Activated T-cell treated with anti-CD3 and anti-CD28 coated beads for 4 hours (primary cell): ENCODE results near the gene CZIB.
A peak's percentile ranks its signal among the peaks of the same experiment; 100 is the strongest.
"Not testable (repeated sequence)": the region's sequence is repeated elsewhere in the genome, so short reads cannot be mapped to it uniquely, and the experiment has no call there.

Experiments used
- DNase-seq: peaks from one replicate; pipeline ENCODE4 v3.0.0-alpha.2; 2020

The CZIB gene

GRCh38 chr1:53188099-53188498 lies 32.3 kb downstream of the CZIB start:
- DNase-seq: no peak

- DNase-seq: no peak
These were observed 33.0 kb downstream of the CZIB start for GRCh38 chr1:53187401-53187800.

GRCh38 chr1:53186533-53186932 lies 33.9 kb downstream of the CZIB start:
- no peak for DNase-seq

- not testable (repeated sequence) for DNase-seq
These were observed 34.5 kb downstream of the CZIB start for GRCh38 chr1:53185955-53186297.

- DNase-seq: no peak
These were observed 37.1 kb downstream of the CZIB start for GRCh38 chr1:53183095-53183990.

GRCh38 chr1:53182716-53183094 lies 37.7 kb downstream of the CZIB start:
- no peak for DNase-seq

GRCh38 chr1:53182111-53182593 lies 38.3 kb downstream of the CZIB start:
- peak; percentile 71 for DNase-seq

- no peak for DNase-seq
These were observed 39.5 kb downstream of the CZIB start for GRCh38 chr1:53180951-53181350.

GRCh38 chr1:53180226-53180625 lies 40.2 kb downstream of the CZIB start:
- DNase-seq: no peak

GRCh38 chr1:53176452-53177208 lies 43.8 kb downstream of the CZIB start:
- DNase-seq: no peak

GRCh38 chr1:53174971-53175913 lies 45.2 kb downstream of the CZIB start:
- DNase-seq: no peak

- no peak for DNase-seq
These were observed 47.9 kb downstream of the CZIB start for GRCh38 chr1:53172426-53173128.

GRCh38 chr1:53166912-53167311 lies 53.5 kb downstream of the CZIB start:
- DNase-seq: no peak

- DNase-seq: no peak
These were observed 54.1 kb downstream of the CZIB start for GRCh38 chr1:53166366-53166765.

GRCh38 chr1:53165408-53165961 lies 54.9 kb downstream of the CZIB start:
- DNase-seq: no peak
